Fibroblast of peridontal ligament (primary cell): ENCODE data around the gene LAP3.
A peak's percentile ranks its signal among the peaks of the same experiment; 100 is the strongest.
"Not testable (repeated sequence)": the region's sequence is repeated elsewhere in the genome, so short reads cannot be mapped to it uniquely, and the experiment has no call there.

Experiments
- DNase-seq: peaks from one replicate; pipeline ENCODE4 v3.0.0-alpha.2; 2010; ENCODE audit errors: extremely low read depth

Gene LAP3

DNA sequence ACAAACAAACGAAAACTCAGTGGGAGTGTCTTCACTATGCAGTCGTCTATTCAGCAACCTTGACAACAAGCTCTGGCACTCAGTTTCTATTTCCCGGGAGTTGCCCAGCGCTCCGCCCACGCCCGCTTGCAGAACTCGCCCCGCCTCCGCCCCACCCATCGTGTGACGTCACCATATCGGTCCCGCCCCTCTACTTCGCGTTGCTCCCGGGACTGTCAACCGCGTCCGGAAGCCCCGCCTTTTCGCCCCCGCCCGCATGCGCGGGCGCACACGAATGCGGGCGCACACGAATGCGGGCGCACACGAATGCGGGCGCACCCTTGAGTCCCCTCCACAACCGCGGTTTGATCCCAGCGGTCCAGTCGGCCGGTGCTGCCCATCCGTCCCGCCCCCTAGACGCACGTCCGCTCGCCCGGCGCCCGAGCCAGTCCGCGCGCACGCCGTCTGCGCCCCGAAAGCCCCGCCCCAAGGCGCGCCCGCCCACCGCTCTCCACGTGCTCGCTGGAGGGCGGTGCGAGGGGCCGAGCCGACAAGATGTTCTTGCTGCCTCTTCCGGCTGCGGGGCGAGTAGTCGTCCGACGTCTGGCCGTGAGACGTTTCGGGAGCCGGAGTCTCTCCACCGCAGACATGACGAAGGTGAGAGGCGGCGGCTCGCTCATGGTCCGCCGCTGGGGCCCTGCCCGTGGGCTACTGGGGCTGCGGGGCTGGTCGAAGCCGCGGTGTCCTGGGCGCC is at the start of gene LAP3:
LAP3 (plus strand) TSS at position 267 of the 733 bp plus-strand sequence; CDS start at position 535, 268 bp downstream.
- peak; percentile 95 for DNase-seq

DNA sequence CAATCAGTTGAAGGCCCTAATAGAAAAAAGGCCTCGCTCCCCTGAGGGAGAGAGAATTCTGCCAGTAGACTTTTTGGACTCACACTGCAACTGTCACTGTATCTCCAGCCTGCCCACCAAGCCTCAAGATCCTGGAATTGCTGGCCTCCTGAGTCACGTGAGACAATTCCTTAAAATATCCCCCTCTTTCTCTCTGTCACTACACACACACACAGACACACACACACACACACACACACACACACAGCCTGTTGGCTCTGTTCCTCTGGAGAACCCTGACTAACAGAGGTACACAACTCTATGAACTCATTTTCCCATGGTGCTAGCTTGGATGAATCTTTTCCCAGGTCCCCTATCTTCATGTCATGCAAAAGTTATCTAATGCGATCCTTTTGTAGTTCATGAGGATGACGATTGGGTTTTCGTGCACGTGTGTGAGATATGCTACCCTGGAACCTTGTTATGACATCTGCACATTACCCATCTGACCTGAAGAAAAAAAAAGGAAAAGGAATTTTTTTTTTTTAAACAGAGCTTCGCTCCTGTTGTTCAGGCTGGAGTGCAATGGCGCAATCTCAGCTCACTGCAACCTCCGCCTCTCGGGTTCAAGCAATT is 48.3 kb upstream of the LAP3 start:
- DNase-seq = no peak

- no peak for DNase-seq
Measured at GRCh38 chr4:17531538-17532285, 45.3 kb upstream of the LAP3 start.

DNA sequence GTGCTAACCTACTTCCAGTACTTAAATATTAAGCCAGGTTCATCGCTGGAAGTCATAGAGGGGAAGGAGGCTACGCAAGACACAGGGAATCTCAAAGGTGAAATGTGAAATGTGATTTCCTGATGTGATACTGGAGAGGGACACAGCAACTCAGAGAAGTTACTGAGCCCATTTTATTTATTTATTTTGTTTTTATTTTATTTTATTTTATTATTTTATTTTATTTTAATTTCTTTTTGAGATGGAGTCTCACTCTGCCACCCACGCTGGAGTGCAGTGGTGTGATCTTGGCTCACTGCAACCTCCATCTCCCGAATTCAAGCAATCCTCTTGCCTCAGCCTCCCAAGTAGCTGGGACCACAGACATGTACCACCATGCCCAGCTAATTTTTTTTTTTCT is 42.3 kb upstream of the LAP3 start:
- DNase-seq = no peak

- DNase-seq = no peak
Measured at GRCh38 chr4:17535242-17535641, 41.8 kb upstream of the LAP3 start.

DNA sequence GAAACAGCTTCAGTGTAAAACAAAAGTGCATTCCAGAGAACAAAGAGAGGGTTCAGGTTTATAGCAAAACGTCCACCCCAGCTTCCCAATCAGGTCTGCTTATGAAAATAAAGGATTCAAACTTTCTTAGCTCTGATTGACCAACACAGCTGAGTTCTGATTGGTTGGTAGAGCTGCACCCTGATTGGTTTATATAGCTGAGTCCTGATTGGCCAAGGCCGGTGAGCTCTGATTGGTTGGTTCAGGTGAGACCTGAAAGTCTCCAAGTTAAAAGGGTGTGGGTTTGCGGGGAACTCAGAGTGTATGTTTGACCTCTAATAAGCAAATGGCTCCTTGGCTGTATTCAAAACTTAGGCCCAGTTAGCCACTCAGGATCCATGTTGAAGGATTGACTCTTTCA is 41.1 kb upstream of the LAP3 start:
- no peak for DNase-seq

GRCh38 chr4:17537060-17537459 is 39.9 kb upstream of the LAP3 start:
- DNase-seq = not testable (repeated sequence)

DNA sequence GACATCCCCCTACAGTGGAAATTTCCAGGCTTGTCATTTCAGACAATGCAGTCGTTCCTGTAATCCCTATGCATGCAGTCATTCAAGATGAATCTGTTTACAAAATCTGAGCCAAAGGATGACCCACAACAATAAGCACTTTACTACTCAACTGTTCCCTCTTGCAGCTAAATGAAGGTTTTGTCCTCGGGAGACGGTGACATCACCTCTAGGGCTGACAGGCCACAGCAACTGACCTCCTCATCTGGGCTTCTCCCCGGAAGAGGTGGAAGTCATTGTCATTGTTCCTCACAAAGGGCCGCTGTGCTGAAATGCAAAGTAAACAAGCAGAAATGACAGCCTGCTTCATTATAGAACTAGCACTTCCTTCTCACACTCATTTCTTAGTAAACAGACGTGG is 32.8 kb upstream of the LAP3 start:
- no peak for DNase-seq

GRCh38 chr4:17544831-17545234 is 32.2 kb upstream of the LAP3 start:
- no peak for DNase-seq

DNA sequence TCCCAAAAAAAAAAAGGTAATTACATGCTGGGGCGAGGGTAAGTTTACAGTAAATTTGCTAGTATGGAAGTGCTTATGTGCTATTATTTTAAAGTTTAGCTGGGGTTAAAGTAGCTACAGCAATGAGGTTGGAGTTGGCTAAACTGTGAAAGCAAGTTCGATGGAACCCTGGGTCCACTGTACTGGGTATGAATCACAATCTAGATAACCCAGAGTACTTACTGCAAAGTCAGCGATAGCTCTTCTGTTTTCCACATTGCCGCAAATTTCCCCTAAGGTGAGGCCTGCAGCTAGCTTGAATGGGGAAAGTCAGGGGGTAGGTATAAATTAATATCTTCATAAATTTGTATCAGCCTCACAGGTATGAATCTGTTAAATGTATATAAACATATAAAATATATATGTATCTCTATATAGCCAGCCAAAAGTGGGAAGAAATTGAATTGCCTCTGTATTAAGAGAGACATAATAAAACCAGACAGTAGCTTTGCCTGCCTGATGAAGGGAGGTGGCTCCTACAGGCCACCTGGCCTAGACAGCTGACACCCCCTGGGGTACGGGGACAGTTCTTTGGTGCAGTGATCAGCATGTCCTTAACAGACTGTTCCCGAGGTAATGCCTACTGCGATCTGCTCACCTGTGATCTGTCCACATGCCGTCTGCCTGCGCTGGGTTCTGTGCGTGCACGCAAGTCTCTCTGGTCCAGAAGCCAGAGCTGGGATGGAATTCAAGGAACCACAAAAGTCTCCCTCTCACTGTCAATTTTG is 31.4 kb upstream of the LAP3 start:
- DNase-seq = no peak

GRCh38 chr4:17546222-17546621 is 30.8 kb upstream of the LAP3 start:
- DNase-seq = no peak

DNA sequence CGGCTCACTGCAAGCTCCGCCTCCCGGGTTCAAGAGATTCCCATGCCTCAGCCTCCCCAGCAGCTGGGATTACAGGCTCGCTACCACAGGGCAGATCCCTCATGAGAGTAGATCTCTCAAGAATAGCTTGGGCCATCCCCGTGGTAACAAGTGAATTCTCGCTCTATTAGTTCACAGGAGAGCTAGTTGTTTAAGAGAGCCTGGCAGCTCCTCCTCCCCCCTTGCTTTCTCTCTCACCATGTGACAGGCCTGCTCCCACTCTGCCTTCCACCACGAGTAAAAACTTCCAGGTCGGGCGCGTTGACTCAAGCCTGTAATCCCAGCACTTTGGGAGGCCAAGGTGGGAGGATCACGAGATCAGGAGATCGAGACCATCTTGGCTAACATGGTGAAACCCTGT is 30.3 kb upstream of the LAP3 start:
- DNase-seq = no peak

DNA sequence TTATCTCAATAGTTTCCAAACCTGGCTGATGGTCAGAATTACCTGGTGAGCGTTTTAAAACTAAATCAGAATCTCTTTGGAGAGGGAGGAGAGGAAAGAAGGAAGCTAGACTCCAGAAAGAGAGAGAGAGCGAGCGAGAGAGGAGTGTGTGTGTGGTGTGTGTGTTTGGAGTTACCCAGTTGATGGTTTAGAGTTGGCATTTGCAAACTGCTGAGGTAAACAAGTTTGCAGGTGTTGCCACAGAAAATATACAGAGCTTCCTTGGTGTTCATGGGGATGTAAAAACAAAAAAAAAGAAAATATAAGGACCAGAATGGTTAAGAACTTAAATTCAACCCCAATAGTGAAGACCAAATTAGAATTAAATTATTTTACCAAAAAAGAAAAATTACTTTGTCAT is 26.4 kb upstream of the LAP3 start:
- no peak for DNase-seq

GRCh38 chr4:17552427-17552826 is 24.6 kb upstream of the LAP3 start:
- no peak for DNase-seq

- DNase-seq = no peak
Measured at GRCh38 chr4:17554568-17554967, 22.4 kb upstream of the LAP3 start.

- DNase-seq = no peak
Measured at GRCh38 chr4:17556498-17556897, 20.5 kb upstream of the LAP3 start.

DNA sequence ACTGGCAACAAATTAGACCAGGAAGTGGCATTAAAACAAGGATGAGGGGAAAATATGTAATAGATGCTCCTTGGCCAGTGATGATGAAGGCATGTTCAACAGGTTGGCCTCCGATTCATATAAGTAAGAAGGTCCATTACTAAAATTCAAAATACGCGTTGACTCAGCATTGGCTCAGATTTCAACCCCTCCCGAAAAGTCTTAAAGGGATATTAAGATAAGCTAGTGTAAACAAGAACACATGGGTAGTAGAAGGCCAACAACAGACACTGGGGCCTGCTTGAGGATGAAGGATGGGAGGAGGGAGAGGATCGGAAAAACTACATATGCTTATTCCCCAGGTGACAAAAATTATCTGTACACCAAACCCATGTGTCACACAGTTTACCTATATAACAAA is 19.1 kb upstream of the LAP3 start:
- DNase-seq = no peak

GRCh38 chr4:17558941-17559708 is 17.9 kb upstream of the LAP3 start:
- no peak for DNase-seq

GRCh38 chr4:17559709-17560048 is 17.3 kb upstream of the LAP3 start:
- no peak for DNase-seq

DNA sequence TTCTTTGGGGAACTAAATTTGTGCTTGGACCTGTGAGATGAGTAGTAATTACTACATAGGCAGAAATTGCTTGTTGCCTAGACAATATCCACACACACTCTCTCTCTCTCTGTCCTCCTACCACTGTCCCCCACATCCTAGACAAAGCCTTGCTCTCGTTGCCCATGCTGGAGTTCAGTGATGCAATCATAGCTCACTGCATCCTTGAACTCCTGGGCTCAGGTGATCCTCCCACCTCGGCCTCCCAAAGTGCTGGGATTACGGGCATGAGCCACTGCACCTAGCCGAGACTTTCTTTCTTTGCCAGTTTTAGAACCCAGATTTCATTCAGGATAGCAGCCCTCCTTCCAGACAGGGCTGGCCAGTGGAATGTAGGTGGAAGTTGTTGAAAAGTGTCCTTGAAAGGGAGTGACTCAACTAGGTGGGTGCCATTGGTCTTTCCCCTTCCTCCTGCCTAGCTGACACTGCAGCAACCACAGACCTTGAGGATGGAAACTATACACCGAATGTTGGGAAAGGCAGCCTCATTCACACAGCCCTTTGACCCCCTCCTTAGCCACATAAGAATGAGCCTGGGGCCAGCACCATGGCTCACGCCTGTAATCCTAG is 16.8 kb upstream of the LAP3 start:
- DNase-seq = no peak
